GM21367 (cell line): ENCODE measurements around the gene SYTL5.
"Not testable (repeated sequence)": the region's sequence is repeated elsewhere in the genome, so short reads cannot be mapped to it uniquely, and the experiment has no call there.

Experiments
- ATAC-seq: cut with Tn5 transposase; IDR thresholded peaks from one replicate; pipeline ENCODE4 v1.9.1; 2021; ENCODE audit not compliant: unreplicated experiment

The SYTL5 gene

GRCh38 chrX:38006291-38006690, at the start of gene SYTL5:
Gene SYTL5 (plus strand): TSS chrX:38006553. CDS start chrX:38033890, 27,337 bp downstream.
- no peak for ATAC-seq

- ATAC-seq, result no peak
Observed at GRCh38 chrX:37958525-37959211, 47.7 kb upstream of the SYTL5 start.

- ATAC-seq, result no peak
Observed at GRCh38 chrX:37959212-37960021, 46.9 kb upstream of the SYTL5 start.

GRCh38 chrX:37961118-37961517, 45.2 kb upstream of the SYTL5 start:
- no peak for ATAC-seq

- no peak for ATAC-seq
Observed at GRCh38 chrX:37967714-37968113, 38.6 kb upstream of the SYTL5 start.

- no peak for ATAC-seq
Observed at GRCh38 chrX:37975421-37975820, 30.9 kb upstream of the SYTL5 start.

- ATAC-seq, result no peak
Observed at GRCh38 chrX:37976153-37976552, 30.2 kb upstream of the SYTL5 start.

GRCh38 chrX:37984880-37985279, 21.5 kb upstream of the SYTL5 start:
- ATAC-seq, result no peak

GRCh38 chrX:37986893-37987292, 19.5 kb upstream of the SYTL5 start:
- no peak for ATAC-seq

- ATAC-seq, result no peak
Observed at GRCh38 chrX:37989304-37989703, 17.0 kb upstream of the SYTL5 start.

GRCh38 chrX:37991303-37991702, 15.1 kb upstream of the SYTL5 start:
- not testable (repeated sequence) for ATAC-seq

GRCh38 chrX:37993176-37993575, 13.2 kb upstream of the SYTL5 start:
- no peak for ATAC-seq

GRCh38 chrX:37993837-37994619, 12.3 kb upstream of the SYTL5 start:
- ATAC-seq, result peak; percentile 58

- ATAC-seq, result no peak
Observed at GRCh38 chrX:37995428-37995827, 10.9 kb upstream of the SYTL5 start.

GRCh38 chrX:37997096-37997495, 9.3 kb upstream of the SYTL5 start:
- no peak for ATAC-seq

GRCh38 chrX:37998586-37999262, 7.6 kb upstream of the SYTL5 start:
- no peak for ATAC-seq

- no peak for ATAC-seq
Observed at GRCh38 chrX:38000706-38001105, 5.6 kb upstream of the SYTL5 start.

GRCh38 chrX:38004046-38004445, 2.3 kb upstream of the SYTL5 start:
- ATAC-seq, result no peak

- ATAC-seq, result no peak
Observed at GRCh38 chrX:38006778-38007177, 425 bp downstream of the SYTL5 start.

- no peak for ATAC-seq
Observed at GRCh38 chrX:38008658-38009057, 2.3 kb downstream of the SYTL5 start.

- ATAC-seq, result no peak
Observed at GRCh38 chrX:38009641-38010040, 3.3 kb downstream of the SYTL5 start.
